Subcutaneous abdominal adipose tissue (tissue), 5 donors: ENCODE measurements around the gene HENMT1.

Experiments
- H3K27ac ChIP-seq: one replicate; pipeline ENCODE4 v1.7.0; 2013; ENCODE audit warnings: low read depth, mild to moderate bottlenecking, inconsistent platforms, low read length, moderate library complexity
- H3K27me3 ChIP-seq, 5 donors: one replicate each; pipeline ENCODE4 v1.7.0; 2013; ENCODE audit warnings: low read length in 5 of 5, inconsistent platforms in 1 of 5; ENCODE audit not compliant: control insufficient read depth in 5 of 5, insufficient read depth in 4 of 5
- H3K36me3 ChIP-seq, 5 donors: one replicate each; pipeline ENCODE4 v1.7.0; 2013; ENCODE audit warnings: low read length in 5 of 5; ENCODE audit not compliant: control insufficient read depth in 5 of 5, insufficient read depth in 5 of 5
- H3K4me1 ChIP-seq, 5 donors: one replicate each; pipeline ENCODE4 v1.7.0; 2013; ENCODE audit warnings: low read length in 5 of 5, mild to moderate bottlenecking in 3 of 5, moderate library complexity in 1 of 5; ENCODE audit not compliant: control insufficient read depth in 5 of 5, insufficient read depth in 5 of 5
- H3K4me3 ChIP-seq, 5 donors: one replicate each; pipeline ENCODE4 v1.7.0; 2013; ENCODE audit warnings: low read length in 5 of 5, low read depth in 1 of 5
- H3K9ac ChIP-seq, 5 donors: one replicate each; pipeline ENCODE4 v1.7.0; 2013; ENCODE audit warnings: low read length in 5 of 5, mild to moderate bottlenecking in 4 of 5, moderate library complexity in 3 of 5
- H3K9me3 ChIP-seq, 5 donors: one replicate each; pipeline ENCODE4 v1.7.0; 2013; ENCODE audit warnings: low read length in 5 of 5; ENCODE audit not compliant: control insufficient read depth in 5 of 5
- donor health status: healthy.
- donor health status: healthy.
- donor health status: healthy.
- donor health status: healthy.
- donor health status: healthy.

Gene HENMT1

DNA sequence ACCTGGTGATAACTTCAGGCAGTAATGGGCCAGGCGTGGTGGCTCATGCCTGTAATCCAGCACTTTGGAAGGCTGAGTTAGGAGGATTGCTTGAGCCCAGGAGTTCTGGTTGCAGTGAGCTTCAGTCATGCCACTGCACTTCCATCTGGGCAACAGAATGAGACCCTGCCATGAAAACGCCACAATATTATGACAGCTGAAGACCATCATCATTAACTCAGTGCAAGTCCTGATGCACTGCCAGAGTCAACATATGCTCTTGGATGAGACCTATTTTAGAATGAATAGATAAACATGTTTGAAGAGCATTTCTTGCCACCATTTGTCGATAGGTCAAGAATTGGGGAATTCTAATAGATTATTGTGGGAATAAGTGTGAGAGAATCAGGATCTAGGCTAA lies 26.4 kb downstream of the HENMT1 start:
- Histone ChIP-seq H3K9ac (no peak overlapping the region), H3K36me3 (peaks cover 8 to 41% (median 25%) of the 10 kb centered on the region in 5 donors), H3K4me3 (no peak overlapping the region), H3K27me3 (no peaks in the 10 kb centered on the region), H3K27ac (no peak overlapping the region), H3K9me3 (no peaks in the 10 kb centered on the region), H3K4me1 (no peaks in the 10 kb centered on the region)

GRCh38 chr1:108628665-108629064 lies 32.2 kb downstream of the HENMT1 start:
- H3K36me3 ChIP-seq: peaks cover 5 to 36% (median 12%) of the 10 kb centered on the region in 5 donors
- no peaks in the 10 kb centered on the region for H3K9me3 ChIP-seq
- H3K27ac ChIP-seq: no peak overlapping the region
- H3K4me1 ChIP-seq: peaks cover 0 to 13% (median 12%) of the 10 kb centered on the region in 5 donors
- no peak overlapping the region for H3K4me3 ChIP-seq
- no peak overlapping the region for H3K9ac ChIP-seq
- H3K27me3 ChIP-seq: no peaks in the 10 kb centered on the region

- H3K9me3 ChIP-seq: no peaks in the 10 kb centered on the region
- H3K36me3 ChIP-seq: peaks cover 5 to 34% (median 12%) of the 10 kb centered on the region in 5 donors
- H3K4me1 ChIP-seq: peaks cover 0 to 13% (median 12%) of the 10 kb centered on the region in 5 donors
- H3K4me3 ChIP-seq: no peak overlapping the region
- H3K9ac ChIP-seq: no peak overlapping the region
- no peak overlapping the region for H3K27ac ChIP-seq
- H3K27me3 ChIP-seq: no peaks in the 10 kb centered on the region
These were observed 32.9 kb downstream of the HENMT1 start for GRCh38 chr1:108627951-108628350.

DNA sequence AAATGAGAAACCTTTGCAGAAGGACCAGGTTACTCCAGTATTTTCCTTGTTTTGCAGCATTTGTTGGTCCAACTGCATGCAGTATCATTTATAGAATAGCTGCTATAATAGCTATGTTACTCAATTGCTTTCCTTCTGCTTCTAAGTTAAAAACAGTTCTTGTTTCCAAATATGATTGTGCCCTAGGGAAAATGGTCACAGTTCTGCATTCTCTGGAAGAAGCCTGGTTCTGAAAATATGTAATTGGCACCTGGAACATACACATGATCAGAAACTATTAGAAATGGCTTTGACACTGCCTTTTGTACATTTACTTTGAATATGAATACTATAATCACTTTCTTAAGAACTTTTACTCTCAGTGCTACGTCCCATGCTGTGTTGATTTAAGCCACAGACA lies 33.6 kb downstream of the HENMT1 start:
- no peaks in the 10 kb centered on the region for H3K27me3 ChIP-seq

GRCh38 chr1:108624069-108624468 lies 36.8 kb downstream of the HENMT1 start:
- H3K4me3 ChIP-seq: no peak overlapping the region
- peaks cover 0 to 16% (median 3%) of the 10 kb centered on the region in 5 donors for H3K36me3 ChIP-seq
- H3K27ac ChIP-seq: no peak overlapping the region
- no peak overlapping the region for H3K9ac ChIP-seq
- no peaks in the 10 kb centered on the region for H3K27me3 ChIP-seq
- no peaks in the 10 kb centered on the region for H3K9me3 ChIP-seq
- peaks cover 0 to 13% (median 12%) of the 10 kb centered on the region in 5 donors for H3K4me1 ChIP-seq

More for the DNA sequence above, 33.6 kb downstream of the HENMT1 start:
- Histone ChIP-seq H3K9ac (peak overlapping the region in 1 of 5 donors; percentile 2), H3K36me3 (peaks cover 5 to 34% (median 12%) of the 10 kb centered on the region in 5 donors), H3K4me1 (peaks cover 0 to 13% (median 12%) of the 10 kb centered on the region in 5 donors), H3K4me3 (no peak overlapping the region), H3K27ac (no peak overlapping the region), H3K9me3 (no peaks in the 10 kb centered on the region)

- Histone ChIP-seq H3K27me3 (no peaks in the 10 kb centered on the region), H3K27ac (no peak overlapping the region), H3K4me1 (no peaks in the 10 kb centered on the region), H3K9me3 (no peaks in the 10 kb centered on the region), H3K4me3 (no peak overlapping the region), H3K36me3 (peaks cover 0 to 14% (median 7%) of the 10 kb centered on the region in 5 donors), H3K9ac (no peak overlapping the region)
These were observed 43.2 kb downstream of the HENMT1 start for GRCh38 chr1:108617724-108618056.

- Histone ChIP-seq H3K9me3 (no peaks in the 10 kb centered on the region), H3K9ac (no peak overlapping the region), H3K27ac (no peak overlapping the region), H3K36me3 (peaks cover 4 to 19% (median 11%) of the 10 kb centered on the region in 5 donors), H3K4me3 (no peak overlapping the region), H3K27me3 (no peaks in the 10 kb centered on the region), H3K4me1 (no peaks in the 10 kb centered on the region)
These were observed 43.7 kb downstream of the HENMT1 start for GRCh38 chr1:108617008-108617723.

GRCh38 chr1:108615544-108615943 lies 45.3 kb downstream of the HENMT1 start:
- no peak overlapping the region for H3K4me3 ChIP-seq
- no peak overlapping the region for H3K27ac ChIP-seq
- peaks cover 5 to 22% (median 12%) of the 10 kb centered on the region in 5 donors for H3K36me3 ChIP-seq
- H3K9ac ChIP-seq: no peak overlapping the region
- H3K27me3 ChIP-seq: no peaks in the 10 kb centered on the region
- H3K9me3 ChIP-seq: no peaks in the 10 kb centered on the region
- no peaks in the 10 kb centered on the region for H3K4me1 ChIP-seq

DNA sequence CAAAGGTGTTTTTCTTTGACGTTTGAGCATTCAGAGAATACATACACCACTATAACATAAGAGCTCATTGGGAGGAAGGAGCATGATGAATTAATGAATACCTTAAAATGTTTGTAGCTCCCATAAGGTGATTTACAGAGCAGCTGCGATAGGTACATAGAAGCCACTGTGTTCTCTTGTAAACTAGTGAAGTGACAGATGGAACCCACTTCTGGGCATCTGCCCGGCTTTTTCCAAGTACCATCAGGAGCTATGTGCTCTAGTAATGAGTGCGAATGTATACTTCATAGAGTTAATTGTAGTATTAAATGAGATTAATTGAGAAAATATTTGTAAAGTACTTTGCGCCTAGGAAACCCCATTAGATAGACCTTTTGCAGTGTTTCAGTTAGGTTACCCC lies 48.4 kb downstream of the HENMT1 start:
- H3K4me1 ChIP-seq: peaks cover 3 to 15% (median 6%) of the 10 kb centered on the region in 5 donors
- no peak overlapping the region for H3K27ac ChIP-seq
- H3K9me3 ChIP-seq: no peaks in the 10 kb centered on the region
- H3K27me3 ChIP-seq: no peaks in the 10 kb centered on the region
- H3K4me3 ChIP-seq: no peak overlapping the region
- H3K9ac ChIP-seq: no peak overlapping the region
- H3K36me3 ChIP-seq: peaks cover 5 to 28% (median 11%) of the 10 kb centered on the region in 5 donors

GRCh38 chr1:108611984-108612383 lies 48.9 kb downstream of the HENMT1 start:
- no peak overlapping the region for H3K27ac ChIP-seq
- no peak overlapping the region for H3K9ac ChIP-seq
- H3K36me3 ChIP-seq: peaks cover 5 to 28% (median 11%) of the 10 kb centered on the region in 5 donors
- no peaks in the 10 kb centered on the region for H3K27me3 ChIP-seq
- H3K9me3 ChIP-seq: no peaks in the 10 kb centered on the region
- peaks cover 3 to 15% (median 6%) of the 10 kb centered on the region in 5 donors for H3K4me1 ChIP-seq
- H3K4me3 ChIP-seq: no peak overlapping the region
